Measurements from ENCODE around the gene BRS3. TPM values are rescaled to one million over a fixed set of nuclear protein-coding genes. Genes with fewer than 3 reads are reported as not detected.

Gene BRS3
- polyA plus RNA-seq, 1 donor (not counting 4 experiments of a cell fraction or from before 2014, with no cell fraction given) = not detected

DNA sequence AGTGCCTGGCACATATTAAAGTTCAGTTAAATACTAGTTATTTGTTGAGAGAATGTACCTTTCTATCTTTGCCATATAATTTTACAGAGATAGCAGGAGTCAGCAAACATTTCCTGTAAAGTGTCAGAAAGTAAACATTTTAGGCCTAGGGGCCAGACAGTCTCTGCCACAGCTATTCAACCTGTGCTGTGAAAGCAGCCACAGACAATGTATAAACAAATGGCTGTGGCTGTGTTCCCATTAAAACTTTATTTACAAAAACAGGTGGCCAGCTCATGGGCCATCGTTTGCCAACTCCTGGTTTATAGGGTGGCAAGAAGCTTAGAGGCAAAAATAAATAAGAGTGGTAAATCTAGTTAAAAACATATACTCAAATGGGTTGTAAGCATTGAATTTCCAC is 34.0 kb upstream of the BRS3 start:
- TF ChIP-seq EZH2 (IDR thresholded peaks at IDR 0.05; ENCODE audit: low read length) = no peak
- TF ChIP-seq, protein P1, sequence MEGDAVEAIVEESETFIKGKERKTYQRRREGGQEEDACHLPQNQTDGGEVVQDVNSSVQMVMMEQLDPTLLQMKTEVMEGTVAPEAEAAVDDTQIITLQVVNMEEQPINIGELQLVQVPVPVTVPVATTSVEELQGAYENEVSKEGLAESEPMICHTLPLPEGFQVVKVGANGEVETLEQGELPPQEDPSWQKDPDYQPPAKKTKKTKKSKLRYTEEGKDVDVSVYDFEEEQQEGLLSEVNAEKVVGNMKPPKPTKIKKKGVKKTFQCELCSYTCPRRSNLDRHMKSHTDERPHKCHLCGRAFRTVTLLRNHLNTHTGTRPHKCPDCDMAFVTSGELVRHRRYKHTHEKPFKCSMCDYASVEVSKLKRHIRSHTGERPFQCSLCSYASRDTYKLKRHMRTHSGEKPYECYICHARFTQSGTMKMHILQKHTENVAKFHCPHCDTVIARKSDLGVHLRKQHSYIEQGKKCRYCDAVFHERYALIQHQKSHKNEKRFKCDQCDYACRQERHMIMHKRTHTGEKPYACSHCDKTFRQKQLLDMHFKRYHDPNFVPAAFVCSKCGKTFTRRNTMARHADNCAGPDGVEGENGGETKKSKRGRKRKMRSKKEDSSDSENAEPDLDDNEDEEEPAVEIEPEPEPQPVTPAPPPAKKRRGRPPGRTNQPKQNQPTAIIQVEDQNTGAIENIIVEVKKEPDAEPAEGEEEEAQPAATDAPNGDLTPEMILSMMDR (optimal IDR thresholded peaks at IDR 0.05 in 1 of 3, IDR thresholded peaks at IDR 0.05 in 1 of 3, conservative IDR thresholded peaks at IDR 0.05 in 1 of 3; ENCODE audit: extremely low read depth in 1 of 3, insufficient read depth in 2 of 3, low read length in 3 of 3) = no peak
- H3K9me1 ChIP-seq (ENCODE audit: control insufficient read depth, extremely low read depth, insufficient read depth, low read length) = no peaks in the 10 kb centered on the region
- H3K4me2 ChIP-seq (ENCODE audit: control insufficient read depth, extremely low read depth, insufficient read depth, low read depth, low read length) = no peak overlapping the region
- dilution Hi-C loops (cut with MboI; ENCODE audit: extremely low pct_ligation_motif_present, low sequenced_read_pairs) = no loop called here
- no peak overlapping the region for H3K27ac ChIP-seq (ENCODE audit: control insufficient read depth, insufficient read depth, low read length)
- H3K79me2 ChIP-seq (ENCODE audit: control insufficient read depth, insufficient read depth, low read length) = no peaks in the 10 kb centered on the region
- no peak overlapping the region for H3K9ac ChIP-seq (ENCODE audit: control insufficient read depth, extremely low read depth, insufficient read depth, low read length)
- FAIRE-seq (no peak), DNase-seq (ENCODE audit: low read depth, low spot score) (no peak)
- H3K4me1 ChIP-seq (ENCODE audit: control insufficient read depth, extremely low read depth, insufficient read depth, low read length) = no peaks in the 10 kb centered on the region
- no peak overlapping the region for H3K4me3 ChIP-seq (ENCODE audit: control insufficient read depth in 2 of 3, extremely low read depth in 1 of 3, insufficient read depth in 2 of 3, low read depth in 1 of 3, low read length in 3 of 3)
- no peaks in the 10 kb centered on the region for H3K27me3 ChIP-seq (ENCODE audit: control insufficient read depth, extremely low read depth, insufficient read depth, low read length)
- no peak overlapping the region for H2AFZ ChIP-seq (ENCODE audit: control insufficient read depth, low read length)
- no peaks in the 10 kb centered on the region for H4K20me1 ChIP-seq (ENCODE audit: control insufficient read depth, extremely low read depth, insufficient read depth, low read length)
- H3K9me3 ChIP-seq (ENCODE audit: control insufficient read depth, low read depth, low read length) = no peaks in the 10 kb centered on the region
- H3K36me3 ChIP-seq (ENCODE audit: control insufficient read depth in 2 of 2, extremely low read depth in 1 of 2, insufficient read depth in 2 of 2, low read length in 2 of 2) = no peaks in the 10 kb centered on the region

DNA sequence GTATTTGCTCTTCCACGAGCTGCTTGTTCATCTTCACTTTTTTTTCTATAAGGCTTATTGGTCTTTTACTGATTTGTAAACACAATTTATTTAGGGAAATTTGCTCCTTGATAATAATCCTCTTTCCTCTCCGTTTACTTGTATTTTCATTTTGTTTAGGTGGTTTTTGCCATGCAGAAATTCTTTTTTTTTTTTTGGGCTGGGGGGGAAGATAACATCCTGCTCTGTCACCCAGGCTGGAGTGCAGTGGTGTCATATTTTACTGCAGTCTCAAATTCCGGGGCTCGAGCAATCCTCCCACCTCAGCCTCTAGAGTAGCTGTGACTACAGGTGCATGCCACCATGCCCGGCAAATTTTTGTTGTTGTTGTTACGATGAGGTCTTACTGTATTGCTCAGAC is 31.6 kb upstream of the BRS3 start:
- FAIRE-seq = no peak
- H3K9me3 ChIP-seq (ENCODE audit: control insufficient read depth, low read depth, low read length) = no peaks in the 10 kb centered on the region
- dilution Hi-C loops (cut with MboI; ENCODE audit: extremely low pct_ligation_motif_present, low sequenced_read_pairs) = no loop called here

More for the DNA sequence above, 31.6 kb upstream of the BRS3 start:
- Histone ChIP-seq H3K79me2 (ENCODE audit: control insufficient read depth, insufficient read depth, low read length) (no peaks in the 10 kb centered on the region), H3K4me2 (ENCODE audit: control insufficient read depth, extremely low read depth, insufficient read depth, low read depth, low read length) (no peak overlapping the region), H3K27ac (ENCODE audit: control insufficient read depth, insufficient read depth, low read length) (no peak overlapping the region), H3K36me3 (ENCODE audit: control insufficient read depth in 2 of 2, extremely low read depth in 1 of 2, insufficient read depth in 2 of 2, low read length in 2 of 2) (no peaks in the 10 kb centered on the region), H3K9ac (ENCODE audit: control insufficient read depth, extremely low read depth, insufficient read depth, low read length) (no peak overlapping the region), H2AFZ (ENCODE audit: control insufficient read depth, low read length) (no peak overlapping the region), H3K4me3 (ENCODE audit: control insufficient read depth in 2 of 3, extremely low read depth in 1 of 3, insufficient read depth in 2 of 3, low read depth in 1 of 3, low read length in 3 of 3) (no peak overlapping the region), H3K27me3 (ENCODE audit: control insufficient read depth, extremely low read depth, insufficient read depth, low read length) (no peaks in the 10 kb centered on the region), H3K4me1 (ENCODE audit: control insufficient read depth, extremely low read depth, insufficient read depth, low read length) (no peaks in the 10 kb centered on the region), H3K9me1 (ENCODE audit: control insufficient read depth, extremely low read depth, insufficient read depth, low read length) (no peaks in the 10 kb centered on the region), H4K20me1 (ENCODE audit: control insufficient read depth, extremely low read depth, insufficient read depth, low read length) (no peaks in the 10 kb centered on the region)
- no peak for TF ChIP-seq EZH2 (IDR thresholded peaks at IDR 0.05; ENCODE audit: low read length)
- TF ChIP-seq, protein P1 (optimal IDR thresholded peaks at IDR 0.05 in 1 of 3, IDR thresholded peaks at IDR 0.05 in 1 of 3, conservative IDR thresholded peaks at IDR 0.05 in 1 of 3; ENCODE audit: extremely low read depth in 1 of 3, insufficient read depth in 2 of 3, low read length in 3 of 3) = no peak
- DNase-seq (ENCODE audit: low read depth, low spot score) = no peak
